Measurements from ENCODE around the gene COL6A2. TPM values are rescaled to one million over a fixed set of nuclear protein-coding genes. Genes with fewer than 3 reads are reported as not detected.
"Not testable (repeated sequence)": the region's sequence is repeated elsewhere in the genome, so short reads cannot be mapped to it uniquely, and the experiment has no call there.

COL6A2 gene
- total RNA-seq, 6 experiments from 2014 or later, result 17.3 to 81.7 (median 38.4) TPM

GRCh38 chr21:46099476-46099875 is 1.6 kb downstream of the COL6A2 start:
- Histone ChIP-seq H3K27me3 (peaks cover 3 to 8% of the 10 kb centered on the region in 2 donors), H3K4me1 (no peaks in the 10 kb centered on the region), H3K27ac (no peak overlapping the region), H3K9me3 (peaks cover 0 to 5% (median 0%) of the 10 kb centered on the region in 4 donors), H3K36me3 (no peaks in the 10 kb centered on the region), H3K4me3 (peak overlapping the region in 2 of 3 donors; percentile 11 to 48)
- intact Hi-C loops (cut with DNase I), result no loop called here
- WGBS (ENCODE audit: insufficient coverage, low coverage, low lambda C conversion rate, missing lambda C conversion rate), result 10% methylated on average over 5 of the region's 18 CpGs
- ATAC-seq (peak in 2 of 4 donors; percentile 7 to 26), DNase-seq (peak in 2 of 3 donors; percentile 21 to 56)
- TF ChIP-seq POLR2A (IDR thresholded peaks at IDR 0.05), result no peak
- no peak for TF ChIP-seq CTCF (IDR thresholded peaks at IDR 0.05)

- WGBS (ENCODE audit: insufficient coverage, low coverage, low lambda C conversion rate, missing lambda C conversion rate), result 73% methylated on average over 4 of the region's 6 CpGs
- Histone ChIP-seq H3K36me3 (no peaks in the 10 kb centered on the region), H3K9me3 (peaks cover 0 to 5% (median 0%) of the 10 kb centered on the region in 4 donors), H3K4me1 (no peaks in the 10 kb centered on the region), H3K27me3 (peaks cover 3 to 8% of the 10 kb centered on the region in 2 donors), H3K27ac (no peak overlapping the region), H3K4me3 (no peak overlapping the region)
- ATAC-seq (no peak), DNase-seq (no peak)
- TF ChIP-seq CTCF (IDR thresholded peaks at IDR 0.05) (no peak), POLR2A (IDR thresholded peaks at IDR 0.05) (no peak)
- intact Hi-C loops (cut with DNase I), result no loop called here
These were observed 2.1 kb downstream of the COL6A2 start for GRCh38 chr21:46100020-46100419.

- H3K4me3 ChIP-seq, result no peak overlapping the region
- WGBS (ENCODE audit: insufficient coverage, low coverage, low lambda C conversion rate, missing lambda C conversion rate), result 39% methylated on average over 7 of the region's 7 CpGs
- TF ChIP-seq POLR2A (IDR thresholded peaks at IDR 0.05), result no peak
- no peak for TF ChIP-seq CTCF (IDR thresholded peaks at IDR 0.05)
- no peaks in the 10 kb centered on the region for H3K4me1 ChIP-seq
- no peak overlapping the region for H3K27ac ChIP-seq
- no peaks in the 10 kb centered on the region for H3K36me3 ChIP-seq
- ATAC-seq (no peak), DNase-seq (no peak)
- peaks cover 3 to 8% of the 10 kb centered on the region in 2 donors for H3K27me3 ChIP-seq
- intact Hi-C loops (cut with DNase I), result no loop called here
- H3K9me3 ChIP-seq, result peaks cover 0 to 5% (median 0%) of the 10 kb centered on the region in 4 donors
These were observed 2.5 kb downstream of the COL6A2 start for GRCh38 chr21:46100426-46100825.

DNA sequence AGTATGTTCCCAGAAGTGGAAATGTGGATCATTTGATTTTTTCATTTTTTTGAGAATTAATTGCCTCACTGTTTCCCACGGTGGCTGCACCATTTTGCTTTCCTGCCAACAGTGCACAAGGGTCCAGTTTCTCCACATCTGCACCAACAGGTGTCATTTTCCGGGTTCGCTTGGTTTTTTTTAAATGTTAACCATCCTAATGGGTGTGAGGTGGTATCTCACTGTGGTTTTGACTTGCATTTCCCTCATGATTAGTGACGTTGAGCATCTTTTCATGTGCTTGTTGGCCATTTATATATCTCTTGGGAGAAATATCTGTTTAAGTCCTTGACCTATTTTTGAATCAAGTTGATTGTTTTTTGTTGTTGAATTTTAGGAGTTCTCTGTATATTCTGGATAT is 3.0 kb downstream of the COL6A2 start:
- Histone ChIP-seq H3K36me3 (no peaks in the 10 kb centered on the region), H3K4me1 (no peaks in the 10 kb centered on the region), H3K9me3 (peaks cover 0 to 5% (median 0%) of the 10 kb centered on the region in 4 donors), H3K27me3 (peaks cover 3 to 8% of the 10 kb centered on the region in 2 donors), H3K27ac (no peak overlapping the region), H3K4me3 (no peak overlapping the region)
- DNase-seq (no peak), ATAC-seq (no peak)
- 77% methylated on average over 4 of the region's 4 CpGs for WGBS (ENCODE audit: insufficient coverage, low coverage, low lambda C conversion rate, missing lambda C conversion rate)
- TF ChIP-seq CTCF (IDR thresholded peaks at IDR 0.05), result no peak
- TF ChIP-seq POLR2A (IDR thresholded peaks at IDR 0.05), result no peak
- intact Hi-C loops (cut with DNase I), result no loop called here

GRCh38 chr21:46104104-46104503 is 6.2 kb downstream of the COL6A2 start:
- ATAC-seq, result no peak
- Histone ChIP-seq H3K9me3 (peaks cover 0 to 5% (median 0%) of the 10 kb centered on the region in 4 donors), H3K4me1 (no peaks in the 10 kb centered on the region), H3K27me3 (peaks cover 0 to 4% of the 10 kb centered on the region in 2 donors), H3K27ac (no peak overlapping the region), H3K36me3 (no peaks in the 10 kb centered on the region), H3K4me3 (no peak overlapping the region)
- intact Hi-C loops (cut with DNase I), result no loop called here
- TF ChIP-seq CTCF (IDR thresholded peaks at IDR 0.05), result no peak
- no peak for TF ChIP-seq POLR2A (IDR thresholded peaks at IDR 0.05)
- DNase-seq, result no peak

- H3K4me1 ChIP-seq; DNase-seq; H3K27ac ChIP-seq; H3K27me3 ChIP-seq; ATAC-seq; H3K4me3 ChIP-seq; H3K36me3 ChIP-seq; intact Hi-C loops (cut with DNase I); H3K9me3 ChIP-seq: not testable (repeated sequence)
- 42% methylated on average over 2 of the region's 2 CpGs for WGBS (ENCODE audit: insufficient coverage, low coverage, low lambda C conversion rate, missing lambda C conversion rate)
These were observed 9.5 kb downstream of the COL6A2 start for GRCh38 chr21:46107376-46107775.

Measured in right lobe of liver (tissue), 6 donors.